ENCODE measurements around the gene FIGN. TPM values are rescaled to one million over a fixed set of nuclear protein-coding genes. Genes with fewer than 3 reads are reported as not detected.

FIGN gene
- total RNA-seq, 1 experiment from 2014 or later = 1.5 TPM

GRCh38 chr2:163621445-163622004 lies 114.3 kb downstream of the FIGN start:
- H3K27me3 ChIP-seq (ENCODE audit: low read length) = no peaks in the 10 kb centered on the region
- ChIA-PET POLR2A (ENCODE audit: unreplicated experiment) (no interaction called here), CTCF (no interaction called here)
- H3K79me2 ChIP-seq (ENCODE audit: low read length) = no peaks in the 10 kb centered on the region
- no peak overlapping the region for H3K9ac ChIP-seq (ENCODE audit: low read length)
- TF ChIP-seq CTCF (conservative IDR thresholded peaks at IDR 0.05; ENCODE audit: low read depth, low read length) (no peak), EZH2phosphoT487 (IDR thresholded peaks at IDR 0.05; ENCODE audit: borderline replicate concordance, low read length) (no peak), EZH2 (IDR thresholded peaks at IDR 0.05; ENCODE audit: low read length, unreplicated experiment) (no peak)
- no peaks in the 10 kb centered on the region for H3K36me3 ChIP-seq (ENCODE audit: low read depth, low read length)
- BruUV-seq (replicated peaks) = no TSS peak
- intact Hi-C loops (cut with micrococcal nuclease) = no loop called here
- no peaks in the 10 kb centered on the region for H3F3A ChIP-seq (ENCODE audit: low read length, unreplicated experiment)
- no peak overlapping the region for H3K4me2 ChIP-seq (ENCODE audit: low read length)
- no peak for DNase-seq
- no peak for ATAC-seq
- no peak overlapping the region for H2AFZ ChIP-seq (ENCODE audit: low read length)
- no peak overlapping the region for H3K4me3 ChIP-seq (ENCODE audit: low read length)
- peaks cover 6% of the 10 kb centered on the region for H3K4me1 ChIP-seq (ENCODE audit: insufficient read depth, low read length)
- no peaks in the 10 kb centered on the region for H4K20me1 ChIP-seq (ENCODE audit: low read length)
- no peaks in the 10 kb centered on the region for H3K9me2 ChIP-seq (replicated peaks; ENCODE audit: low read length)
- no peak overlapping the region for H3K27ac ChIP-seq (ENCODE audit: low read length)
- no peaks in the 10 kb centered on the region for H3K9me3 ChIP-seq (ENCODE audit: low read length)

GRCh38 chr2:163617517-163617916 lies 118.3 kb downstream of the FIGN start:
- no peaks in the 10 kb centered on the region for H3F3A ChIP-seq (ENCODE audit: low read length, unreplicated experiment)
- H3K27me3 ChIP-seq (ENCODE audit: low read length) = no peaks in the 10 kb centered on the region
- ATAC-seq (no peak), DNase-seq (no peak)
- intact Hi-C loops (cut with micrococcal nuclease) = loop anchor here (5.0 kb wide), 1 partner anchor 145 kb away; no protein-coding TSS in a partner anchor
- ChIA-PET POLR2A (ENCODE audit: unreplicated experiment) (no interaction called here), CTCF (no interaction called here)
- H3K4me3 ChIP-seq (ENCODE audit: low read length) = no peak overlapping the region
- H4K20me1 ChIP-seq (ENCODE audit: low read length) = no peaks in the 10 kb centered on the region
- no peak overlapping the region for H3K9ac ChIP-seq (ENCODE audit: low read length)
- H3K4me1 ChIP-seq (ENCODE audit: insufficient read depth, low read length) = no peaks in the 10 kb centered on the region
- no peak overlapping the region for H3K27ac ChIP-seq (ENCODE audit: low read length)
- no TSS peak for BruUV-seq (replicated peaks)
- H3K9me3 ChIP-seq (ENCODE audit: low read length) = no peaks in the 10 kb centered on the region
- H3K36me3 ChIP-seq (ENCODE audit: low read depth, low read length) = no peaks in the 10 kb centered on the region
- H3K9me2 ChIP-seq (replicated peaks; ENCODE audit: low read length) = no peaks in the 10 kb centered on the region
- H2AFZ ChIP-seq (ENCODE audit: low read length) = no peak overlapping the region
- no peak for TF ChIP-seq EZH2 (IDR thresholded peaks at IDR 0.05; ENCODE audit: low read length, unreplicated experiment)
- TF ChIP-seq EZH2phosphoT487 (IDR thresholded peaks at IDR 0.05; ENCODE audit: borderline replicate concordance, low read length) = no peak
- no peak for TF ChIP-seq CTCF (conservative IDR thresholded peaks at IDR 0.05; ENCODE audit: low read depth, low read length)
- no peaks in the 10 kb centered on the region for H3K79me2 ChIP-seq (ENCODE audit: low read length)
- no peak overlapping the region for H3K4me2 ChIP-seq (ENCODE audit: low read length)

- intact Hi-C loops (cut with micrococcal nuclease) = no loop called here
- POLR2A ChIA-PET (ENCODE audit: unreplicated experiment) = no interaction called here
- Histone ChIP-seq H4K20me1 (ENCODE audit: low read length) (no peaks in the 10 kb centered on the region), H2AFZ (ENCODE audit: low read length) (no peak overlapping the region), H3K9me2 (replicated peaks; ENCODE audit: low read length) (no peaks in the 10 kb centered on the region), H3K27ac (ENCODE audit: low read length) (no peak overlapping the region), H3K79me2 (ENCODE audit: low read length) (no peaks in the 10 kb centered on the region), H3K27me3 (ENCODE audit: low read length) (no peaks in the 10 kb centered on the region), H3K4me1 (ENCODE audit: insufficient read depth, low read length) (no peaks in the 10 kb centered on the region), H3F3A (ENCODE audit: low read length, unreplicated experiment) (no peaks in the 10 kb centered on the region), H3K4me3 (ENCODE audit: low read length) (no peak overlapping the region), H3K9me3 (ENCODE audit: low read length) (no peaks in the 10 kb centered on the region), H3K4me2 (ENCODE audit: low read length) (no peak overlapping the region), H3K36me3 (ENCODE audit: low read depth, low read length) (no peaks in the 10 kb centered on the region), H3K9ac (ENCODE audit: low read length) (no peak overlapping the region)
- BruUV-seq (replicated peaks) = no TSS peak
- CTCF ChIA-PET = no interaction called here
- TF ChIP-seq EZH2 (IDR thresholded peaks at IDR 0.05; ENCODE audit: low read length, unreplicated experiment) (no peak), CTCF (conservative IDR thresholded peaks at IDR 0.05; ENCODE audit: low read depth, low read length) (no peak), EZH2phosphoT487 (IDR thresholded peaks at IDR 0.05; ENCODE audit: borderline replicate concordance, low read length) (no peak)
- DNase-seq = no peak
- ATAC-seq = no peak
These were observed 122.5 kb downstream of the FIGN start for GRCh38 chr2:163613266-163613731.
